Hematopoietic multipotent progenitor cell treated with erythropoietin and hydrocortisone succinate and interleukin-3 and kit ligand, for 17 days (in vitro differentiated cells): ENCODE results near the gene DAGLA.

Experiments
- DNase-seq: peaks from one replicate; pipeline ENCODE4 v3.0.0-alpha.2; 2015; ENCODE audit warnings: low spot score

Gene DAGLA

GRCh38 chr11:61691380-61692156 lies 11.4 kb downstream of the DAGLA start:
- no peak for DNase-seq

- no peak for DNase-seq
These were observed 13.9 kb downstream of the DAGLA start for GRCh38 chr11:61693922-61694601.

GRCh38 chr11:61694602-61694939 lies 14.4 kb downstream of the DAGLA start:
- DNase-seq: no peak

- DNase-seq: no peak
These were observed 14.9 kb downstream of the DAGLA start for GRCh38 chr11:61694946-61695706.

GRCh38 chr11:61695917-61696316 lies 15.7 kb downstream of the DAGLA start:
- no peak for DNase-seq

- no peak for DNase-seq
These were observed 16.4 kb downstream of the DAGLA start for GRCh38 chr11:61696602-61697001.

GRCh38 chr11:61697078-61697502 lies 16.9 kb downstream of the DAGLA start:
- no peak for DNase-seq

- DNase-seq: no peak
These were observed 17.6 kb downstream of the DAGLA start for GRCh38 chr11:61697764-61698163.

GRCh38 chr11:61698173-61698948 lies 18.2 kb downstream of the DAGLA start:
- no peak for DNase-seq

GRCh38 chr11:61699737-61700160 lies 19.6 kb downstream of the DAGLA start:
- DNase-seq: no peak

GRCh38 chr11:61700212-61700611 lies 20.0 kb downstream of the DAGLA start:
- no peak for DNase-seq

GRCh38 chr11:61700720-61701119 lies 20.5 kb downstream of the DAGLA start:
- DNase-seq: no peak

- DNase-seq: no peak
These were observed 21.2 kb downstream of the DAGLA start for GRCh38 chr11:61701242-61701886.

- no peak for DNase-seq
These were observed 22.6 kb downstream of the DAGLA start for GRCh38 chr11:61702701-61703312.

GRCh38 chr11:61704838-61705237 lies 24.6 kb downstream of the DAGLA start:
- no peak for DNase-seq

GRCh38 chr11:61706452-61707400 lies 26.5 kb downstream of the DAGLA start:
- no peak for DNase-seq

GRCh38 chr11:61707574-61707973 lies 27.4 kb downstream of the DAGLA start:
- DNase-seq: no peak

GRCh38 chr11:61709110-61709509 lies 28.9 kb downstream of the DAGLA start:
- no peak for DNase-seq

GRCh38 chr11:61709572-61709971 lies 29.4 kb downstream of the DAGLA start:
- no peak for DNase-seq

- no peak for DNase-seq
These were observed 29.8 kb downstream of the DAGLA start for GRCh38 chr11:61710019-61710418.
